HG03097 (cell line): ENCODE measurements around the gene VMA21.
A peak's percentile ranks its signal among the peaks of the same experiment; 100 is the strongest.

Experiments used
- ATAC-seq: cut with Tn5 transposase; IDR thresholded peaks from one replicate; pipeline ENCODE4 v1.9.1; 2021; ENCODE audit not compliant: unreplicated experiment, low FRiP score

Gene VMA21

DNA sequence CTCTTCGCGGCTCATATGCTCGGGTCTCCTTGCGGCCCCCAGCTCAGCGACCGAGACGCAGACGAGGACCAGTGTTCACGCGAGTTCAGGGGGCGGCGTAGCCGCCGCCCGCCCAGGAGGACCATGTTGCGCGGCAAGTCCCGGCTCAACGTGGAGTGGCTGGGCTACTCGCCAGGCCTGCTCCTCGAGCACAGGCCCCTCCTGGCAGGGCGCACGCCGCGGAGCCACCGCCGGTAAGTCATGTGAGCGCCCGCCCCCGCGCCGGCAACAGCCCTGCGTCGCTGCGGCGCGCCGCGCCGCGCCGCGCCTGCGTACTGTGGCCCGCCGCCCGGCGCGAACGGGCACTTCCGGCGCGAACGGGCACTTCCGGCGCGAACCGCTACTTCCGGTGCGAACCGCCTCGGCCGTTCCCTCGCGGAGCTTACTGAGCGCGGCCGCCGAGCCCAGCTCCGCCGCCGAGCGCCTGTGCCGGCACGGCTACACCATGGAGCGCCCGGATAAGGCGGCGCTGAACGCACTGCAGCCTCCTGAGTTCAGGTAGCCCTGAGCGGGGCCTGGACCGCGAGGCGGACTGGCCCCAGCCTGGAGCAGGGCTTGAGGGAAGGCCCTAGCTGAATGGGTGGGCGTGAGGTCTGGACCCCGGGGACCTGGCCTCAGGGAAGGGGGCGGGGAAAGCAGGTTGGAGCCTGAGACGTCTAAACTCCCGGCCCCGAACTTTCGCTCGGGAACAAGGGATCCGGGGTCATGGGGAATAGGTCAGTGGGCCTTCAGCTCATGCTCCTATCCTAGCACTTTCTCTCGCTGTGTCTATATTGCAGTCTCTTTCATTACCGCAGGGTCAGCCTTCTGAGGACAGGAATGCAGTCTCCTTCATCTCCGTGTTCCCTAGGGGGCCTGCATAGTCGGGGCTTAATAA lies at the start of gene VMA21:
VMA21 (plus strand) TSS at position 382 of the 916 bp plus-strand sequence; CDS start at position 485, 103 bp downstream.
- peak; percentile 84 for ATAC-seq

DNA sequence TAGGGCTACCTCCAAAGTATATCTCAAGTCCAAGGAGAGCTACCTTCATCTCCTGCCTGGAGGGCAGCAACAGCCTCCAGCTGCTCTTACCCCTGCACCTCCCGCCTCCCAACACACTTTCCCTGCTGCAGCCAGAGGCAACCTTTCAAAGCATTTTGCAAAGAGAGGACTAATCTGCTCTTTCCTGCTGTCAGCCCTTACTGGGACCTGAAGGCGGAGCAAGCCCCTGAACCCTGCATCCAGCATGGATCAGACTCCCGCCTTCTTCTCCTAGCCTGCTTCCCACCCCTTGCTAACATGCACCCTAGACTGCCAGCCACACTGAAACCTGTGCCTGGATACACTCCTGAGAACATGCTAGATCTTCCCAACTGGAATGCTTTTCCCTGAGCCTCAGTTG lies 37.7 kb upstream of the VMA21 start:
- no peak for ATAC-seq

- no peak for ATAC-seq
Observed at GRCh38 chrX:151359931-151360871, 36.8 kb upstream of the VMA21 start.

- no peak for ATAC-seq
Observed at GRCh38 chrX:151363316-151363715, 33.7 kb upstream of the VMA21 start.

GRCh38 chrX:151365579-151365978 lies 31.4 kb upstream of the VMA21 start:
- no peak for ATAC-seq

- ATAC-seq, result no peak
Observed at GRCh38 chrX:151370906-151371305, 26.1 kb upstream of the VMA21 start.

- no peak for ATAC-seq
Observed at GRCh38 chrX:151384807-151385206, 12.2 kb upstream of the VMA21 start.

GRCh38 chrX:151386838-151387459 lies 10.1 kb upstream of the VMA21 start:
- ATAC-seq, result no peak

DNA sequence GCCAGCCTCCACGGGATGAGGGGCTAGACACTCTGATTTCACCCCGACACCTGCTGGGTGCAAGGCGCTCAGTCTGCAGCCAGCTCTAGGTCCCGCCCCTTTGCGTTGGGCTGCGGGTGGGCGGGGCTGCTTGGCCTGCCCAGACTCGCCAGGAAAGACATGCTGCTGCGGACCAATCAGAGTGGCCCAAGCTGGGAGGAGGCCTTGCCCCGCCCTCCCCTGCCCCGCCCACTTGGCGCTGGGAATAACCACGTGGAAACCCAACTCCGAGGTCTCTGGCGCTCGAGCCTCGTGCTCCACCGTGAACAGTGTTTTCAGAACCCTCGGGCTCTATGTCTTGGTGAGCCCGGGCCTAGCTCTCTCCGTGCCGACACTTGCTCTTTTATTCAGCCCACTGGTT lies 5.3 kb upstream of the VMA21 start:
- no peak for ATAC-seq

GRCh38 chrX:151393514-151393913 lies 3.5 kb upstream of the VMA21 start:
- peak; percentile 28 for ATAC-seq

- peak; percentile 11 for ATAC-seq
Observed at GRCh38 chrX:151396042-151396824, 773 bp upstream of the VMA21 start.

DNA sequence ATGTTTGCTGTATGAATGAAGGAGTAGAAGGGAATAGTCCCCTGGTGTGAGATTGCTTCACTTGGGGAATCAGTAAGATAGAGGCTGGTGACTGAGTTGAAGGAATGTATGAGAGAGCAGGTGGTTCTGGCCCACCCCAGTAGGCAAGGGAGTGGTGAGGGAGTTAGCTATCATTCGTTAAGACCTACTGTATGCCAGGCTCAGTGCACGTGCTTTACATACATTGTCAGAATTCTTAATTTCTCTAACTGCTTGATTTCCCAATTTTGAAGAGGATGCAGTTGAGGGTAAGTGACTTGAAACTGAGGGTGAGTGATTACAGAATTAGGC lies 700 bp downstream of the VMA21 start:
- ATAC-seq, result no peak

- no peak for ATAC-seq
Observed at GRCh38 chrX:151398346-151398745, 1.3 kb downstream of the VMA21 start.

DNA sequence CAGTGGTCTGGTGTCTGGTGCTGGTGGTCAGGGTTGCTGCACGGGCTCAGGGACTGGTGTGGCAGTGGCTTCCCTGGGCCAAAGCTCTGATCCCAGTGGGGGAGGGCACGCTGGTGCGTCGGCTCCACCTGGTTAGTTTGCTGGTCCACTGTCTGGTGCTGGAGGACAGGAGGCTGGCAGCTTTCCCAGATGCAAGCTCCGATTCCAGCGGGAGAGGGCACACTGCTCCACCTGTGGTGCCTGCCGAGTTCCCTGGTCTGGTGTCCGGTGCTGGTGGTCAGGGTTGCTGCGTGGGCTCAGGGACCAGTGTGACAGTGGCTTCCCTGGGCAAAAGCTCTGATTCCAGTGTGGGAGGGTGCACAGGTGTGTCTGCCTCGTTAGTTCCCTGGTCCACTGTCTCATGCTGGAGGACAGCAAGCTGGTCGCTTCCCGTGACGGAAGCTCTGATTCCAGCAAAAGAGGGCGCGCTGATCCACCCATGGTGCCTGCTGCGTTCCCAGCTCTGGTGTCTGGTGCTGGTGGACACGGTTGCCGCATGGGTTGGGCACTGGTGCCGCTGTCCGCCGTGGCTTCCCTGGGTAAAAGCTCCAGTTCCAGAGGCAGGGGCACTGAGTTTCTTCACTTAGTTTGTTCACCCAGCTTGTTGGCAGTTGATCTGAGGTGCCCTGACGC lies 5.8 kb downstream of the VMA21 start:
- no peak for ATAC-seq

- no peak for ATAC-seq
Observed at GRCh38 chrX:151416579-151416978, 19.6 kb downstream of the VMA21 start.

GRCh38 chrX:151419782-151420181 lies 22.8 kb downstream of the VMA21 start:
- no peak for ATAC-seq

DNA sequence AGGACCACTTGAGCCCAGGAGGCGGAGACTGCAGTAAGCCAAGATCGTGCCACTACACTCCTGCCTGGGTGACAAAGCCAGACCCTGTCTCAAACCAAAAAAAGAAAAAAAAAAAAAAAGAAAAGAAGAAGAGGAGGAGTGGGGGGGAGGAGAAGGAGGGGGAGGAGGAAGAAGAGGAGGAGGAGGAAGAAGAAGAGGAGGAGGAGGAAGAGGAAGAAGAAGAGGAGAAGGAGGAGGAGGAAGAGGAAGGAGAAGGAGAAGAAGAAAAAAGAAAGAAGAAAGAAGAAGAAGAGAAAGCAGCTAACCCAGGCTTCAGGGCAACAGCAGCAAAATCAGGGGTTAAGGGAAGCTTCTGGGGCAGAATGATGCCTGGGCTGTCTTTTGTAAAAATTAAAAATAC lies 27.5 kb downstream of the VMA21 start:
- ATAC-seq, result no peak

DNA sequence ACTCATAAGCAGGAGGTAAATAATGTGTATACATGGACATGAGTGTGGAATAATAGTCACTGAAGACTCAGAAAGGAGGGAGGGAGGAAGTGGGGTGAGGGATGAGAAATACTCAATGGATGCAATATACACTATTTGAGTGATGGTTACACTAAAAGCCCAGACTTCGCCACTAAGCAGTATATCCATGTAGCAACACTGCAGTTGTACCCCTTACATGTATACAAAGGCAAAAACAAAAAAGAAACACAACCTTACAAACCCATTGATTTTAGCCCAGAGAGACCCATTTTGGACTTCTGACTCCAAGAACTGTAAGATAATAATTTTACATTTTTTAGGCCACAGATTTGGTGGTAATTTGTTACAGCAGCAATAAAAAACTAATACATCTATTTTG lies 51.5 kb downstream of the VMA21 start:
- no peak for ATAC-seq

GRCh38 chrX:151458824-151459223 lies 61.8 kb downstream of the VMA21 start:
- ATAC-seq, result no peak
